ENCODE measurements around the gene VAPA. TPM values are rescaled to one million over a fixed set of nuclear protein-coding genes. Genes with fewer than 3 reads are reported as not detected.

Gene VAPA
- polyA plus RNA-seq, 12 donors: 209 to 352 (median 280) TPM; not detected in 1

DNA sequence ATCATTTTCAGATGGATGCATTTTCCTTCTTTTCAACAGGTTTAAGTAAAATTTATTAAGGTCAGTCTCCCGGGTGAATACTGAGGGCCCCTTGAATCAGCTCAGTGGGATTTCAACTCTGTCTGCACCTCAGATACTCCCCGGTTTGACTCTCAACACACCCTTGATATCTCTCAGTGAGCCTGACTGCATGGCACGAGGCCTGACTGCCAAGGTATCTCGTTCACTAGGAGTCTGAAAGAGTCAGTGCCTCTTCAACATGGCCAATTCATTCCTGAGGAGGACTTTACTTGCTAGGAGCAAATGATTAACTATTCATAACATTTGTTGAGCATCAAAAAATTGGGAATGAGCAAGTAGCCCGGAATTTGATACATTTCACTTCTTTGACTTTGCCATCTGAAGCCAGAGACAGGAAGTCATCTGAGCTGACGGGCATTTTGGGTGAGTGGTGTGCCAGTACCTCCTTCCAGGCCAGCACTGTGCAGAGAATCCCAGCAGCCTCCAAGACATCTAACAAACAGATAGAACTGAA, 81.0 kb downstream of the VAPA start:
- DNase-seq: no peak

DNA sequence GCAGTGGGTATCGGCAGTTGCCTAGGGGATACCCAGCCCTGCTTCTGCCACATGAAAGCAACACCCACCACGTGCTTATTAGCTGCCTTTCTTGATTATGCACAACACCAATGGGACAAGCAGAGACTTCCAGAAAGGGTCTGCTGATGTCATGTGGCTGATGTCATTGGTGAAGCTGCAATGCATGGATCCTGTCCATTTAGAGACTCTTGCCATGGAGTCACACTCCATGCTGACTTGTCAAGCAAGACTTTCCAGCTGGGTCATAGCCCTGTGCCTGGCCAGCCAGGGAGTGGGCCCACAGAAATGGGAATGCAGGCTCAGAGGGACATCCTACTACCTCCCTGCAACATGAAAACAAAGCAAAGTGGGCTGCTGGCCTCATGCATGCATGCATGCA, 81.8 kb downstream of the VAPA start:
- no peak for DNase-seq

- DNase-seq: no peak
Measured at GRCh38 chr18:9996094-9996493, 82.3 kb downstream of the VAPA start.

DNA sequence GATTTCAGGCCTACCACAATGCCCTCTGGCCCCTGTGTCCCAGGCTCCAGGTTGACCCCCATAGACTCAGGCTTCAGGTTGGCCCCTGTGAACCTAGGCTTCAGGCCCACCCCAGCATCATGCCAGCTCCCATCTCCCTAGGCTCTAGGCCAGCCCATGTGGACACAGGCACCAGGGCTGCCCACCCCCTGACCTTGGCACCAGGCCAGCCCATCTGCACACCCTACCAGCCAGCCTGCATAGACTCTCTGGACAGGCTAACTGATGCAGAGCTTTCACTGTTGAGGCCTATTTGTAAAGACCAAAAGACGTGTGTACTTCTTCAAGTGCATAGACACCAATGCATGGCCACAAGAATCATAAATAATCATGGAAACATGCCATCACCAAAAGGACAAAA, 83.9 kb downstream of the VAPA start:
- no peak for DNase-seq

DNA sequence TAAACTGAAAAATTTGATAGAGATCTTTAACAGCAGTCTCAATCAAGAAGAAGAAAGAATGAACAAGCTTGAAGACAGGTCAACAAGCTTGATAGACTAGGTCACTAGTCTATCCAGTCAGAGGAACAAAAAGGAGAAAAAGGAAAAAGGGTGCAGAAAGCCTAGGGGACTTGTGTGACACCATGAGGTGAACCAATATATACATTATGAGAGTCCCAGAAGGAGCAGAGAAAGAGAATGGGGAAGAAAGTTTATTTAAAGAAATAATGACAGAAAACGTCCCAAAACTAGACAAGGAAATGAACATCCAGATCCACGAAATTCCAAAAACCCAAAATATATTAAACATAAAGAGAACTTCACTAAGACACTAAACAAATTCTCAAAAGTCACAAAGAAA, 84.5 kb downstream of the VAPA start:
- no peak for DNase-seq

- no peak for DNase-seq
Measured at GRCh38 chr18:10002280-10002679, 88.5 kb downstream of the VAPA start.

DNA sequence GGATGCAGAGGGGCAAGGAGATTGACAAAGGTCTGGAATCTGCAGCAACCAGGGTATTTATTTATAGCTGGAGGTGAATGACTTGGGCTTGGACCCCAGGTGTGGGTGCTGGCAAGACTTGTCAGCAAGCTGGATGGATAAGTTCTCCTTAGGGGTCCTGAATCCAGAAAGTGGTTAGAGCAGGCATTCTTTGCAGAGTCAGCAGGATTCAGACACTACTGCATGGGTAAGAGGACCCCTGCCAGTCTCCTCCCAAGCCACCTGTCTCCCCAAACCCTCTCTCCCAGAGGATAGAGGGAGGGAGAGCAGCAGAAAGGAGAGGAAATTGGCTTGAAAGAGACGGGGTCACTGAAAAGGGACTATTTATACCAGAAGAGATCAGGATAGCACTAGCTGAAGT, 89.5 kb downstream of the VAPA start:
- DNase-seq: no peak

- DNase-seq: no peak
Measured at GRCh38 chr18:10003866-10004265, 90.0 kb downstream of the VAPA start.

DNA sequence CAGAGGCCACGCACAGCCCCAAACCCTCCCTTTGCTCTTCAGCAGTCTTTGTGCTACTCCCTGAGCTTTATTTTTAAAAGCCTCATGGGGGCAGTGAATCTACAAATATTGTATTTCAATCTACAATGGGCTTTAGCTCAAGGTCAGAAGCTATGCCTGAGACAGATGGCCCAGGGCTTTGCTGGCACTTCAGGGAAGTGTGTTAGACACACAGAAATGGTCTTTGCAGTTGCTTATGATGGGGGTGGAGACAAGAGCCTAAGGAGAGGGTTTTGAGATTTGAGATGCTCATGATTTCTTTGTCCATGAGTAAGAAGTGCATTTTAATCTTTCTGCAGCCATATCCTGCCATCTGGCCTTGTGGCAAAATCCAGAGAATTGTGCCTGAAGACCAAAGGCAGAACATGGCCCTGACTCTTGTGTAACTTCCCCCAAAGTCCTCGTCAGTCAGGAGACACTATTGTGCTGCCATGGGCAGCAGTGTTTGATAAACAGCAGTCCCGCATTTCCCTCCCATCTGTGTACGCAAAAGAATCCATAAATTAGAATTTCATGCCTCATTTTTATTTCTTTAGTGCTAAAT, 92.6 kb downstream of the VAPA start:
- DNase-seq: no peak

GRCh38 chr18:10008006-10008647, 94.3 kb downstream of the VAPA start:
- DNase-seq: no peak

Other genes with a start within 250 kb of the VAPA start
- 10 to 100 TPM in 11 of 12 donors, not detected in 1; 20.2 to 50.8 (median 32.8) TPM for gene RAB31, start 205.7 kb upstream of the VAPA start, polyA plus RNA-seq (ENCODE audit: insufficient read length in 12 of 12)
- gene TXNDC2, start 28.0 kb upstream of the VAPA start, polyA plus RNA-seq (ENCODE audit: insufficient read length in 12 of 12): under 1 TPM in 6 of 12 donors, not detected in 6; 0.08 to 0.23 (median 0.10) TPM

Data from muscle of arm (tissue), 12 donors.